AG04450 (cell line): ENCODE measurements around the gene SLC17A1. TPM values are rescaled to one million over a fixed set of nuclear protein-coding genes. Genes with fewer than 3 reads are reported as not detected.
A peak's percentile ranks its signal among the peaks of the same experiment; 100 is the strongest.

ENCODE experiments used
- CTCF ChIA-PET: fragments of 300-600, 350-600 bp; formaldehyde crosslinking; extraction: SDS; loops from one replicate; lab custom pipeline; 2022; ENCODE audit warnings: antibody characterized with exemption, inconsistent platforms; lab: Charles Lee
- POLR2A ChIA-PET: fragments of 350-600 bp; formaldehyde crosslinking; extraction: SDS; loops from one replicate; lab custom pipeline; 2021; ENCODE audit warnings: antibody characterized with exemption, inconsistent platforms; lab: Yijun Ruan, JAX
- DNase-seq: peaks from one replicate; pipeline ENCODE4 v3.0.0-alpha.2; 2011; ENCODE audit warnings: low read depth, low spot score
- H3K27ac ChIP-seq: one replicate; pipeline ENCODE4 v1.5.1; 2012; ENCODE audit warnings: low read depth, low read length, control low read depth
- H3K27me3 ChIP-seq: one replicate; pipeline ENCODE4 v1.6.0; 2012; ENCODE audit warnings: low read length; ENCODE audit not compliant: control insufficient read depth, insufficient read depth
- H3K4me3 ChIP-seq: 2 replicates; pipeline ENCODE4 v1.5.1; 2011; ENCODE audit warnings: mild to moderate bottlenecking, low read depth, low read length, control low read depth
- H3K9me3 ChIP-seq: 2 replicates; pipeline ENCODE4 v1.5.1; 2012; ENCODE audit warnings: low read length; ENCODE audit not compliant: control insufficient read depth, insufficient read depth
- CTCF ChIP-seq: IDR thresholded peaks from 2 replicates; pipeline ENCODE4 v1.5.1; 2011; ENCODE audit warnings: low read depth, low read length, control low read depth, inconsistent platforms
- polyA plus RNA-seq: library from polyadenylated mRNA; depleted of rRNA; stranded (reverse); fragments of >200 nt; gene quantifications from 2 replicates; pipeline ENCODE4 v1.2.3, GENCODE V29; 2011

The SLC17A1 gene
- polyA plus RNA-seq, 1 experiment = not detected

GRCh38 chr6:25788305-25788922, 43.4 kb downstream of the SLC17A1 start:
- ChIA-PET CTCF (interaction anchor here (0.6 to 4.4 kb wide), 20 partner anchors 14 to 231 kb away, joined by 3 to 61 read pairs (median 4); no protein-coding TSS in a partner anchor), POLR2A (no interaction called here)
- no peaks in the 10 kb centered on the region for H3K27me3 ChIP-seq
- TF ChIP-seq CTCF = peak; percentile 62
- peak; percentile 13 for DNase-seq
- no peak overlapping the region for H3K27ac ChIP-seq
- no peak overlapping the region for H3K4me3 ChIP-seq
- no peaks in the 10 kb centered on the region for H3K9me3 ChIP-seq

- CTCF ChIA-PET = interaction anchor here (1.1 to 4.4 kb wide), 5 partner anchors 99 to 216 kb away, joined by 4 to 61 read pairs (median 10); no protein-coding TSS in a partner anchor
- DNase-seq = no peak
- H3K4me3 ChIP-seq = no peak overlapping the region
- no peaks in the 10 kb centered on the region for H3K27me3 ChIP-seq
- POLR2A ChIA-PET = no interaction called here
- no peak overlapping the region for H3K27ac ChIP-seq
- no peaks in the 10 kb centered on the region for H3K9me3 ChIP-seq
- no peak for TF ChIP-seq CTCF
Observed at GRCh38 chr6:25787428-25787827, 44.4 kb downstream of the SLC17A1 start.

- ChIA-PET CTCF (no interaction called here), POLR2A (no interaction called here)
- H3K27me3 ChIP-seq = no peaks in the 10 kb centered on the region
- TF ChIP-seq CTCF = no peak
- no peaks in the 10 kb centered on the region for H3K9me3 ChIP-seq
- no peak overlapping the region for H3K4me3 ChIP-seq
- no peak overlapping the region for H3K27ac ChIP-seq
- no peak for DNase-seq
Observed at GRCh38 chr6:25781134-25781533, 50.7 kb downstream of the SLC17A1 start.

GRCh38 chr6:25777856-25778649, 53.8 kb downstream of the SLC17A1 start:
- DNase-seq = no peak
- TF ChIP-seq CTCF = no peak
- ChIA-PET CTCF (interaction anchor here (1.0 kb wide), 1 partner anchor 226 kb away, joined by 3 read pairs; no protein-coding TSS in a partner anchor), POLR2A (no interaction called here)
- Histone ChIP-seq H3K27me3 (no peaks in the 10 kb centered on the region), H3K9me3 (no peaks in the 10 kb centered on the region), H3K27ac (no peak overlapping the region), H3K4me3 (no peak overlapping the region)

GRCh38 chr6:25777031-25777430, 54.8 kb downstream of the SLC17A1 start:
- Histone ChIP-seq H3K27ac (no peak overlapping the region), H3K4me3 (no peak overlapping the region), H3K27me3 (no peaks in the 10 kb centered on the region), H3K9me3 (no peaks in the 10 kb centered on the region)
- CTCF ChIA-PET = interaction anchor here (1.0 kb wide), 1 partner anchor 227 kb away, joined by 3 read pairs; no protein-coding TSS in a partner anchor
- TF ChIP-seq CTCF = no peak
- POLR2A ChIA-PET = no interaction called here
- DNase-seq = no peak
